NCI-H446 treated with DMSO at 0.1 percent for 48 hours (cell line): ENCODE results near the gene MED20.

Experiments used
- DNase-seq: peaks from one replicate; lab custom pipeline; 2025; lab: John Stamatoyannopoulos, UW

MED20 gene

DNA sequence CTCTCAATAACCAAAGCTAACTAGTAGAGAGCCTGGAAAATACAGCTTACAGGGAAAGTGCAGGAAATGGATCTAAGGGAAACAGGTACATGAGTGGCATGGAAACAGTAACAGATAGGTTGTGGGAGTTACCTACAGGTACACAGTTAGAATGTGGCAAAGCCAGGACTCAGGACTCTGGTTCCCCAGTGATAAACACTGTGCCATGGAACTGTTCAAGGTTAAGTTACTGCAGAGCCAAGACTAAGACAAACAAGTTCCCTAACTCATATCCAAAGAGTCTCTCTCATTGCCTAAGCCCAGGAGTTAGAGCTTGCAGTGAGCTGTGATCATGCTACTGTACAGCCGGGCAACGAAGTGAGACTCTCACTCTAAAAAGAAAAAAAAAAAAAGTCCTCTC lies 6.6 kb downstream of the MED20 start:
- no peak for DNase-seq

DNA sequence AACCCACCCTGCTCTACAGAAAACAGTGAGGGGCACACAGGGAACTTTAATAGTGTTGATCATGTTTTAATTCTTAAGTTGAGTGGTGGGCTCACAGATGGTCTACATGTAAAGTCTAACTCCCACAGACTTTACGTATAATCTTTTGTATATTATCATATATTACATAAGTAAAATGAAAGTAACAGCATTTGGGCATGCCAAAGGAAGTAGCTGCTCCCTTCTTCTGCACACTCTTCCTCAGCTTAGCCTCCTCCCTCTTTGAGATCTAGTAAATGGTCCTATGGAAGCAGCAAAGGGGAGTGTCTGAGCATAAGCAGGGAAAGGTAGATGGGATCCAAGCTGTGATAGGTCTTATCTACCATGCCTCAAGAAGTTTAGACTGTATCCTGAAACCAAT lies 11.2 kb downstream of the MED20 start:
- DNase-seq = no peak

DNA sequence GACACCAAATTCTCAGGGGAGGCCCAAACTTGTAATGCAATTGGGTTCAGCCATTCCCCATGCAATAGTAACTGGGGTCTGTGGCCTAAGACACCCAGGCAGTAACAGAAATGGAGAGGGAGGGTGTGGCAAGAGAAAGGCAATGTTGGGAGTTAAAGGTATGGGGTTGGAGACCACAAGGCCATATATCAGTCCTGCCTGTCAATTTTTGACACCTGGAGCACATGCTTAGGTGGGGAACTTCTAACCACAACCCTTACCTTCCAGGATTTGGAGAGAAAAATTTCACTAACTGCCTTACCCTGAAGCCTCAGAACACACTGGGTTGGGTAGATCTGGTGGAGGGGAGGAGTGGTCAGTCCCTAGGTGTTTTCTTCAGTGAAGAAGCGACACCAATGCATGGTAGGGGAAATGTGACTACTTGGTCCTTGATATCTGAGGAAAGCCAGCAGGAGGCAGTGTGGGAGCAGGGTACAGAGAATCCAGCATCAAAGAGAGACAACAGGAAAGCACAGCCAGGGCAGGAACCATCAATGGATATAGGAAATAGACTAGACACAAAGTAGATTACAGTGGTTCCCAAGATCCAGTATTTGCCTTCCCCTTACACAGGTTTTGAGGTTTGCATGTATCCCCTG lies 18.9 kb downstream of the MED20 start:
- no peak for DNase-seq

DNA sequence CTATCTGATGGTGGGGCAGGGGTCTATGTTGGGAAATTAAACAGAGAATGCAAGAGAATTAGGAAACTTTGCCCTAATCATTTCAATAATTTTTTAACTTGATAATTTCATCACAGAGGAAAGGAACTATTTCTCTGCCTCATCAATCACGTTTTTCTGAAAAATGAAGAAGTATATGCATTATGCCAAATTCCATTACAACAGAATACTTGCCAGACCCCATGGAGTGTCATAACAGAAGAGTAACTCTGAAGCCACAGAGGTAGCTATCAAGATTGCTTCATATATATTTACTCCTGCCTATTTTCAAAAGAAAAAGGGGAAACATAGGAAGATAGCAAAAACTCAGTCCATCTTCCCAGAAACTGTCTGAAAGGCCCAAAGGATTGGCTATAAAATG lies 20.1 kb downstream of the MED20 start:
- DNase-seq = no peak

DNA sequence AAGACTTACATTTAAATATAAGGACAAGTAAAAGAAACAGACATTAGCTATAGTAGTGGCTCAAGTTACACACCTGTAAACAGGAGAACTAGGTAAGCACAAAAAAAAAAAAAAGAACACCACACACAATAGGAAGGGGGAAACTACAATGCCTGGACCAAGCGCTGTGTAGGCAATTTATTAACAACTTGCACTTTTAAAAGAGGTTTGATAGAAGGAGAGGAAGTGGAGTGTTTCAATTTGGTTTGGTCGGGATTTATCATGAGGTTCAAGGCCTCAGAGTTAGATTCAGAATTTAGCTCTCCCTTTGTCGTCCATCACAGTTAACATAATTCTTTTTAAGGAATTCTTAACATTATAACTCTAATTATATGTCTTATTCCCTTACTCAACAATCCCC lies 24.7 kb downstream of the MED20 start:
- DNase-seq = no peak

DNA sequence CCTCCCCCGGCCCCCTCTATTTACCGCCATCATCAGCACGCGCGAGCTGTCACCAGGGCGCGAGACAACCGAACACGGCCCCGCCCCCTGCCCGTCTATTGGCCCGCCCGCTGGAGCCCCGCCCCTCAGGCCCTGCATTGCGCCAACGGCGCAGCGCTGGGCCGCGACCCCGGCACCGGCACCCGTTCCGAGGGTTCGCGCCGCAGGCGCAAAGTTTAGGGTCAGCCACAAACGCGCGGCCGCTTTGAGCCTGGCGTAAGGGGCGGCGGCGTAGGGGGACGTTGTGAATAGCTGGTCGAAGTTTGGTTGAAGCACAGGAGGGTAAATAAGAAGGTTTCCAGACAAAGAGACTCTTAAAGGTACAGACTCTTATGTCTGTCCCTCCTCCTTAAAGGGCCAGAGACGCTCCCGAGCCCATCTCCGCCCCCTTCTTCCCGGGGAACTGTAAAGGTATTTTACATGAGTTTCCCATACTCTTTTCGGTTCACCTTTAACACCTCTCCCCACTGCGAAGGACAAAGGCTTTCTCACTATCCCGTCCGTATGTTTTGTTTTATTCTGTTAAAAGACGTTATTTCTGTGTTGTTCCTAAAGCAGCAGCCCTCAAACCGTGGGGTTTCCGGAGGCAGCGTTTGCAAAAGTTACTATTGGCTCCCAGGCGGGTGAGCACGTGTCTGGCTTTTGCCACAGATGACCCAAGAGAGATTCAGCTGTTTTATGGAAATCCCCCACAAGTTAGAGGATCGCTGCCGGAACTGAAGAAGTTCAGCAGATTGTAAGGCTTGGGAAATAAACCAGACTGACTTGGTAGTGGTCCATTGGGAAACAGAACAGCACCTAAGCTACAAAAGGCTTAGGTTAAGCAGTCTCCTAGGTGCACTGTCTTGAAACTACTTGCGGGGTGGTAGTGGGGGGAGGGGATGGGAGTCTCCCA lies 25.4 kb downstream of the MED20 start, which contains the start of gene USP49:
USP49 (minus strand) TSS at position 76 of the 934 bp plus-strand sequence. CDS start 88,392 bp downstream, outside the sequence.
- peak; percentile 78 for DNase-seq

DNA sequence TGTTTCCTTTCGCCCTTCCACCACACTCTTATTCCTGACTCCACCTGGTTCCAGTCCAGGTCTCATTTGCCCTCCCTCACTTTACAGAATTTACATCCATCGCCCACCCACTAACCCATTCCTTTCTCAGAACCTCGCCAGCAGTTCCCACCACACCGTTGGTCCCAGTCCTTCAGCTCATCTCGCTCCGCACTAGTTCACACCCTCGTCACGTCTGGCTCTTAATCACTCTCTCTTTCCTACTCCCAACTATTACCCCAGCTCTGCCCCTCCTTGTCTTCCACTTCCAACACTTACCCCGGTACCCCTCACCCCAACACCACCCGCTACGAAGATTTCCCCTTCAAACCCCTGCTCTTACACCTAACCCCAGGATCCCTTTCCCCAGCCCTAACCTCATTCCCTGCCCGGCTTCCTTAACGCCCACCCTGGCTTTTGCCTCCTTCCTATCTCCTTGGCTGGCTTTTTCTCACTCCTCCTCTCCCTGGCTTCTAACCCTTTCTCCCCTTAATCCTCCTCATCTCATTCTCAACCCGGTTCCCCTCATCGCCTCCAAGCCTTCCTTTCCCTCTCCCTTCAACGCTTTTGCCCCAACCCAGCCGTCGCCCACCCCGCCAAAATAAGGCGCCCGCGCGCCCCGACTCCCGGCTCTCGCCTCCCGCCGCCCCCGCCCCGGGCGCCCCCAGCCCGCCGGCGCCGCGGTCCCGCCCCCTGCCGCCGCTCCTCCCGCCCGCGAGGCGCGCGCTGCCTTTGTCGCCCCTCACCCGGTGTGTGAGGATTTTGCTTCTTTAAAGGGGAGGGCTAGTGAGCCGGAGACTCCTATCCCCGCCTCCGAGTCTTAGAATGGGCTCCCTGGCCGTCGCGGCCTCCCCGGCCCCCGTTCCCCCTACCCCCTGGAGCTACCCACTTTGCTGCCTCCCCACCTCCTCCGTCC lies 26.3 kb downstream of the MED20 start:
- DNase-seq = no peak

DNA sequence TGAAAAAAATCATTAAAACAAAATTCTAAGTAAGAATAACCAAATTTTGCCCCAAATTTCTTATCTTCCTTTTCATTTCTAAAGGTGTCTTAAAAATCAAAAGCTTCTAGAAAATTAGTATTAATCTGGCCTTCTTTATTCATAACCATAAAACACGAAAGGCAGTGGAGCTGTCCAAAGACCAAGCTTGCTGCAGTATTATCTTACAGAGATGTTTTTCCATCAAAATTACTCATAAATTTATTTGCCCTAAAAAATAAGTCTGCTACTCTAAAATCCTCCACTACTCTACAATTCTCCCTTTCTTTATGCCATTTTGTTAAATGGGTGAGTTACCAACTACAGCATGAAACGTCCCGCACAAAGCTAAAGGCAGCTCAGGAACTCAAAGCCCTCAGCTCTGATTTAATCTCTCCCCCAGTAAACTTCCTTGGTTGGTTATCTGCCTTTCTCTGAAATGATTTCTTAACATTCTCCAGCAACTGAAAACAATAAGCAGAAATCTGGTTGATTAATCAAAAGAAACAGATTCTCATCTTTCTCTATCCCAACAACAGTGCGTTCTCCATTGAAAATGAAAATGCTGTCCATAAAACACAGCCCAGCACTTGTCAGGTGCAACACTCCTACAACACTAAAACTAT lies 27.9 kb downstream of the MED20 start:
- DNase-seq = no peak

DNA sequence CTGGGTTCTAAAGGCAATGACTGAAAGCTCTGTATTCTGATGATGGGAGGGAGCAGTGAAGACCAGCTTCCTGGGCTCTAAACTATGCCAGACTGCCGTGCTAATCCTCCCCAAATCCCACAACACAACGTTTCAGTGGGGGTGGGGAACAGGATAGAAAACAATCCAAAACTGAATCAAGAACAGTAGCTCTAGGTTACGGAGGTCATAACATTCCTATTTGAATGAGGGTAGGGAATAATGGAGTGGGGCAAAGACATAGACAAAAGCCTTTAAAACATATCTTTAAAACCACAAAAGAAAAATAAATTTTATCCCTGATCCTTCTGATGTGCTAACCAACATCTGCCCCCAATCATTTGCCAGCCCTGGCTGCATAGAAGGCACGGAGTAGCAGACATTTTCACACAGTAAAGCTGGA lies 33.6 kb downstream of the MED20 start:
- no peak for DNase-seq

DNA sequence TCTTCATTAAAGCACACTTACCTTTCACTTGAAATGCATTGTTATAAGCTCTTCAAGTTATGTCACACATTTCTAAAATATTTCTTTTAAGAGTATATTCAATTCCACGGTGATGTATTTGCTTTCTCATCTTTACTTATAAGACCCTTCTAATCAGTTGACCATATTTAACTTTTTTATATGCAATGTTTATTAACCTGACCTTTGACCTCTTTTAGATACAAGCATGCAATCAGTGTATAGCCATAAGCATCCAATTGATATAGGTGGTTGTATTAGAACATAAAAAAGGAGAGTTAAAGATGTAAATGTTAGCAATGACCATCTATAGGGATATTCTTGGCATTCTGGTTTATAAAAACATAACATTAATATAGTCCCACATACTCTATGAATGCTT lies 35.0 kb downstream of the MED20 start:
- DNase-seq = no peak

DNA sequence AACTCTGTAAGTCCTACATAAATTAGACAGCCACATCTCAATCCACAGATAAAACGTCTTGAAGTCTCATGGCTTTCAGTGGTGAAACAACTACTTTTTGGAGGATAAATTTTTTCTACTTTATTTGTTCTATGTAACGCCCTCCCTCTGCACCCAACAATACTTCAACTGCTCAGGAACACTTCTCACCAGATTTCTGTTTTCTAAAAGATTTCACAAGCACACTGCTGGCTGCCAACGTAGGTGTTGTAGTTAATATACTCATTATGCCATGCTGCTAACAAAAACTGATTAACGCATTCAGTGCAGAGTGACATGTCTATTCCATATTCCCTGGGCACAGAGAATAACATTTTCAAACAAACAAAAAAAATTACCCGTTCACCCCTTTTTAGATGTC lies 36.0 kb downstream of the MED20 start:
- DNase-seq = no peak

DNA sequence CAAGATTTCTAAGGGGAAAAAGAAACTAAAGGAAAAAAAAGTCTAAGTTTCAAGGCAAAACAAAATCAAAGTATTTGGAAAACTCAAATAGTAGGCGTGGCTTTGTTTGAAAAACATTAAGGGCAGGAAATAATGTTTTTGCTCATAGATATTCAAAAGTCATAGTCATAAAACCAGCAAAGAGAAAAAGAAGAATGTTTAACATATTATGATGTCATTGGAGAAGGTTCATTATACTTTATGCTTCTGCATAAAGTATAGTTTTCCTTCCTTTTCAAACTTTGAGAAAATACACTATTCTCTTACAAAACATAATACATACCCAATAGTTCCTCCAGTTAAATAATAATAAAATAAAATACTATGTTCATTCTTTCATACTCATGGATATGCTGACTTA lies 39.4 kb downstream of the MED20 start:
- DNase-seq = no peak

DNA sequence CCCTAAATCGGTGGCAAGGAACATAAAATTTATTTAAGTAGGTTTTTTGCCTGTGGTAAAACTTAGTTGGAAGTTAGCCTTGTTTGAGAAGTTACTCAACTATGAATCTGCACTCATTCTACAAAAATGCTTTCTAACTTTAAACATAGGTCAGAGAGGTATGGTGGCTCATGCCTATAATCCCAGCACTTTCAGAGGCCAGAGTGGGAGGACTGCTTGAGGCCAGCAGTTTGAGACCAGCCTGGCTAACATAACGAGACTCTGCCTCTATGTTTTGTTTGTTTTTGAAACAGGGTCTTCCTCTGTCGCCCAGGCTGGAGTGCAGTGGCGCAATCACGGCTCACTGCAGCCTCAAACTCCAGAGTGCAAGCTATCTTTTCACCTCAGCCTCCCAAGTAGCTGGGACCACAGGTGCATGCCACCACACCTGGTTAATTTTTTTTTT lies 42.0 kb downstream of the MED20 start:
- DNase-seq = no peak

DNA sequence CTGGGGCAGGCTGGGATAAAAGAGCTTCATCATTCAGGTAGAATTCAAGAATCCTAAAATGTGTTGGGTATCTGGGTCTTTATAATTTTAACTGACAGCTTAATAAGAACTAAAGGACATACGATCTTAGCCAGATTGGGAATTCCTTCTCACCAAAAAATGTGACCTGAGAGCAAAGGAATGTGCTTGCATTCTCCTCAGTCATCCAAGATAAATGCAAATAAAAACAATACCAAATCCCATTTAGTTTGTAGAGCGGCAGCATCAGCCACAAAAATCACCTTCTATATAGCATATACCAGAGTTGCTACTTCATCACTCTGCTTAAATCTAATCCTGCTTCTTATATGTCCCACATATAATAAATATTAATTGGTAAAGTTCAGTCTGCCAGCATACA lies 42.7 kb downstream of the MED20 start:
- DNase-seq = no peak

DNA sequence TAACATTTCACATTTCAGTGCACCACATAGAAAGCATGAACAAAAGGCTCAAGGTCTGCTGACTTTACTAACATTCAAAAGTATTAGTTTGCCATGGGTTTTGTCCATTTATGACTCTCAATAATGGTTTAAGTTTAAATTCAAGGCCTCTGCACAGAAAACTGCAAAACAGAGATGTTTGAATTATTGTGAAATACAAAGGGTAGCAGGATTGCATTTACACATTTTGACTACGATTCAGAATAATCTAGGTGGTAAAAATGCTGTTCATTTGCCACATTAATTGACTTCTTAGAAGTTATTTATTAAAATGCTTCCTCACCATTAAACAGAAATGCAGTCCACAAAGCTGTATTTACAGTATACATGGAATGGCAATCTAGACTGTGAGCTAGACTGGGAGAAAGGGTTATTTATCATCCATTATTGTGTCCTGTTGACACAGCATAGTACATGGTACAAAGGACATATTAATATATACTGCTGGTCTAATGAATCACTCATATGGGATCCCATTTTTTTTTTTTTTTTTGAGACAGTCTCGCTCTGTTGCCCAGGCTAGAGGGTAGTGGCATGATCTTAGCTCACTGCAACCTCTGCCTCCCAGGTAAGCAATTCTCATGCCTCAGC lies 43.8 kb downstream of the MED20 start:
- no peak for DNase-seq

DNA sequence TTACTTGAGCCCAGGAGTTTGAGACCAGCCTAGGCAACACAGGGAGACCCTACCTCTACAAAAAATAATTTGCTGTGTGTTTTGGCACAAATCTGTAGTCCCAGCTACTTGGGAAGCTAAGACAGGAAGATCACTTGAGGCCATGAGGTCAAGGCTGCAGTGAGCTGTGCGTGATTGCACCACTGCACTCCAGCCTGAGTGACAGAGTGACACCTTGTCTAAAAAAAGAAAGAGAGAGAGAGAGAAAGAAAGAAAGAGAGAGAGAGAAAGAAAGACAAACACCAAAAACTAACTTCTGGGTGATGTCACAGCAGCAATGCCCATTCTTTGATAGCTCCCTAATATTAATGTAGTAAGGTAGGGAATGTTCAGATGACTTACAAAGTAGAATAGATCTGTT lies 46.2 kb downstream of the MED20 start:
- DNase-seq = no peak

DNA sequence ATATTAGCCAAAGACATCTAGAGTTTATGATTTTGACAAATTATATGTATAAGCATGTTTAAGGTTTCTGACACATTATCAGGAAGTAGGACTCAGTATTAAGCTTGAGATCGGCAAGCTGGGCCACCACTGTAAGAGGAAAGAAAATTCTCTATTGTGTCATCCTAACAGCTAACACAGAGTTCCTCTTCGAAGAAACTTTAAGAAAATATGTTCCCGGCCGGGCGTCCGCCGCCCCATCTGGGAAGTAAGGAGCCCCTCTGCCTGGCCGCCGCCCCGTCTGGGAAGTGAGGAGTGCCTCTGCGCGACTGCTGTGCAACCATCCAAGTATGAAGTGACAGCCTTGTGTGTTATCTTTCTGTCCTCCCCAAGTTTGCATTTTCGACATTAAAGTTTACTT lies 48.8 kb downstream of the MED20 start:
- DNase-seq = no peak

DNA sequence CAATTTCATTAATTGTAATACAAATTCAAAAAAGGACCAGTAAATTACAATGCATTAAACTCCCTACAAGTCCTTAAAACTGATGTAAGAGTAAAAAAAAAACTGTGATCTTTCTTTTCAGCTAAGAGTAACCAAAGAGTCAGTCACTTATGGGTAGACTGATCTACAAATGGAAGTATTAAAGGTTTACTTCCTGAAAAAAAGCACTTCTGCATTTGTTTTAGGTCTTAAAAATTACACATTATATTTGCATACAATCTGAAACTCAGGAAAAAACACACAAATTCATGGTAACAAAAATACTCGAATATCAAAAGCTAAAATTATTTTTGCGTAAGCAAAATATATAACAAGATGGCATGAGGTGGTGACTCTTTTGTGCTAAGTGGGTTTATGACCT lies 49.2 kb downstream of the MED20 start:
- DNase-seq = no peak

DNA sequence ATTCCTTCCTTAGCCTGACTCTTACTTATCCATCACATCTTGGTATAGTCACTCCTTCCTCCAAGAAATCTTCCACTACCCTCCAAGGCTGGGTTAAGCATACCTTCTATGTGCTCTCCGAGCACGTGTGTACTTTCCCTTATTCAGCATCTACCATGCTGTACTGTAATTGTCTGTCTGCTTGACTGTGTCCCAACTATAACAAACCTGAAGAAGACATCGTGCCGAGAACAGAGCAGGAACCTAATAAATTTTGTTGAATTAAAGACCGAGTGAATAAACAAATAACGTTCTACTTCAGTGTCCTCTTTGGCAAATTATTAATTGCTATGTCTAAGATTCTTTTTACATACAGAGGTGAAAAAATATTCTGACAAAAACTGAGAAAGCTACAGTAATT lies 61.6 kb downstream of the MED20 start:
- DNase-seq = no peak

DNA sequence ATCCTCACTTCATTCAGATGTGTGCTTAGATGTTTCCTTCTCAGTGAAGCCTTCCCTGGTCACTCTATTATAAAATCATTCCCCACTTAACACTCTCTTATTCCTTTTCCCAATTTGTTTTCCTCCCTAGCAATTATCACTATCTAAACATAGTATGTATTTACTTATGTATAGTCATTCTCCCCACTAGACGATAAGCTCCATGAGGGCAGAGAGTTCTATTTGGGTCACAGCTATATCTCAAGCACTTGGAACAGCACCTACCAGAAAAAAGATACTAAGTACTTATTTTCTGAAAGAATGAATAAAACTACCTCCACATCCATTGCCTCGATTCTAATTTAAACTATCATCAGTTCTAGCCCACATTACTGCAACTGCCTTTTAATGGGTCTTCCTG lies 62.2 kb downstream of the MED20 start:
- no peak for DNase-seq
